Neural cell (in vitro differentiated cells): Measurements from ENCODE around the gene DIP2C. TPM values are rescaled to one million over a fixed set of nuclear protein-coding genes. Genes with fewer than 3 reads are reported as not detected.

ENCODE experiments used
- H2AFZ ChIP-seq: fragments of 200-600, 300-800 bp; sonication (generic), shearing (Covaris generic); 2 replicates; pipeline ENCODE4 v1.6.0; 2014; ENCODE audit warnings: low read depth, mild to moderate bottlenecking, antibody characterized with exemption, low read length, moderate library complexity
- H3F3A ChIP-seq: fragments of 200-600 bp; shearing (Covaris generic); 2 replicates; pipeline ENCODE4 v1.6.1; 2016; ENCODE audit warnings: mild to moderate bottlenecking, moderate library complexity, mixed read lengths, antibody characterized with exemption, low read length; ENCODE audit not compliant: insufficient read depth, poor library complexity, severe bottlenecking
- H3K27ac ChIP-seq: fragments of 200-600, 300-800 bp; sonication (generic), shearing (Covaris generic); 2 replicates; pipeline ENCODE4 v1.5.1; 2014; ENCODE audit warnings: mild to moderate bottlenecking, low read length, moderate library complexity
- H3K27me3 ChIP-seq: fragments of 300-800, 200-600 bp; sonication (generic), shearing (Covaris generic); 2 replicates; pipeline ENCODE4 v1.6.0; 2014; ENCODE audit warnings: mild to moderate bottlenecking, low read depth, low read length, moderate library complexity; ENCODE audit not compliant: insufficient read depth
- H3K36me3 ChIP-seq: fragments of 300-800, 200-600 bp; sonication (generic), shearing (Covaris generic); 2 replicates; pipeline ENCODE4 v1.5.1; 2014; ENCODE audit warnings: mild to moderate bottlenecking, antibody characterized with exemption, low read length, moderate library complexity; ENCODE audit not compliant: insufficient read depth
- H3K4me2 ChIP-seq: fragments of 300-800, 200-600 bp; sonication (generic), shearing (Covaris generic); 2 replicates; pipeline ENCODE4 v1.6.0; 2014; ENCODE audit warnings: mild to moderate bottlenecking, low read length
- H3K4me3 ChIP-seq: fragments of 300-800, 200-600 bp; sonication (generic), shearing (Covaris generic); 2 replicates; pipeline ENCODE4 v1.5.1; 2014; ENCODE audit warnings: mild to moderate bottlenecking, low read length, moderate library complexity
- H3K79me2 ChIP-seq: fragments of 200-600 bp; shearing (Covaris generic); replicated peaks from 2 replicates; pipeline ENCODE4 v1.6.0; 2014; ENCODE audit warnings: mild to moderate bottlenecking, low read length, moderate library complexity; ENCODE audit not compliant: insufficient read depth
- H3K9ac ChIP-seq: fragments of 300-800, 200-600 bp; sonication (generic), shearing (Covaris generic); 2 replicates; pipeline ENCODE4 v1.6.1; 2016; ENCODE audit warnings: mild to moderate bottlenecking, low read length, mixed read lengths
- H3K9me2 ChIP-seq: fragments of 200-600 bp; shearing (Covaris generic); 2 replicates; pipeline ENCODE4 v1.6.1; 2016; ENCODE audit warnings: mild to moderate bottlenecking, low read length, mixed read lengths; ENCODE audit not compliant: insufficient read depth
- H3K9me3 ChIP-seq: fragments of 200-600, 300-800 bp; sonication (generic), shearing (Covaris generic); 2 replicates; pipeline ENCODE4 v1.6.1; 2016; ENCODE audit warnings: mild to moderate bottlenecking, mixed run types, low read length, moderate library complexity, mixed read lengths
- H4K20me1 ChIP-seq: fragments of 200-600 bp; shearing (Covaris generic); 2 replicates; pipeline ENCODE4 v1.6.1; 2016; ENCODE audit warnings: mild to moderate bottlenecking, mixed run types; ENCODE audit not compliant: insufficient read depth
- EP300 ChIP-seq: fragments of 450-650 bp; conservative IDR thresholded peaks from 2 replicates; pipeline ENCODE4 v1.6.1; 2014; ENCODE audit warnings: antibody characterized with exemption, mild to moderate bottlenecking, moderate library complexity; ENCODE audit not compliant: poor library complexity, severe bottlenecking
- EZH2 ChIP-seq: fragments of 200-600, 300-800 bp; shearing (Covaris generic), sonication (generic); IDR thresholded peaks from 2 replicates; pipeline ENCODE4 v1.6.1; 2014; ENCODE audit warnings: antibody characterized with exemption, low read length, borderline replicate concordance, mild to moderate bottlenecking; ENCODE audit not compliant: insufficient read depth, poor library complexity, severe bottlenecking
- MXI1 ChIP-seq: fragments of 450-650 bp; conservative IDR thresholded peaks from 2 replicates; pipeline ENCODE4 v1.6.1; 2014; ENCODE audit warnings: antibody characterized with exemption, mild to moderate bottlenecking; ENCODE audit not compliant: poor library complexity, severe bottlenecking
- POLR2AphosphoS5 ChIP-seq: IDR thresholded peaks from 2 replicates; pipeline ENCODE4 v1.6.1; 2012
- RAD21 ChIP-seq: fragments of 450-650 bp; conservative IDR thresholded peaks from 2 replicates; pipeline ENCODE4 v1.6.1; 2014; ENCODE audit warnings: antibody characterized with exemption, mild to moderate bottlenecking, moderate library complexity
- SMC3 ChIP-seq: fragments of 450-650 bp; conservative IDR thresholded peaks from 2 replicates; pipeline ENCODE4 v1.6.1; 2014; ENCODE audit warnings: antibody characterized with exemption, mild to moderate bottlenecking, moderate library complexity; ENCODE audit not compliant: poor library complexity
- TAF1 ChIP-seq: IDR thresholded peaks from 2 replicates; pipeline ENCODE4 v1.6.1; 2012; ENCODE audit warnings: low read depth
- polyA plus RNA-seq: library from polyadenylated mRNA; depleted of rRNA; stranded (reverse); fragments of >200 nt; gene quantifications from 2 replicates; pipeline ENCODE4 v1.2.3, GENCODE V29; 2014
- TF ChIP-seq, protein P1 (sequence below): IDR thresholded peaks from 2 replicates; pipeline ENCODE4 v1.6.1; 2012; ENCODE audit warnings: borderline replicate concordance
- TF ChIP-seq, protein P2 (sequence below): fragments of 450-650 bp; IDR thresholded peaks from 2 replicates; pipeline ENCODE4 v1.5.1; 2014; ENCODE audit warnings: antibody characterized with exemption, mild to moderate bottlenecking, moderate library complexity; ENCODE audit not compliant: poor library complexity, severe bottlenecking

Gene DIP2C
- polyA plus RNA-seq, 1 donor from 2014 or later = 24.1 TPM

DNA sequence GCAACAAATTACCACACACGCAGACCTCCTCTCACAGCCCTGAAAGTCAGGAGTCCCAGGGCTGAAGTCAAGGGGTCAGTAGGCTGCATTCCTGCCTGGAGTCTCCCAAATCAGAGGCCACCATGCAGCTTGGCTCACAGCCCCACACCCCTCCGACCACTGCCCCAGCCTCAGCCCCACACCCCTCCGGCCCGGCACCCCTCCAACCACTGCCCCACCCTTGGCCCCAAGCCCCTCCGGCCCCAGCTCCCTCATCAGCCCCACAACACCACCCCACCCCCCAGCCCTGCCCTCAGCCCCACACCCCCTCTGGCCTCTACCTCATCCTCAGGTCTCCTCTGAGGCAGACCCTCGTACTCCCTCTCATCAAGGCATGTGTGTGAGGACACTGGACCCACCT, 85.7 kb downstream of the DIP2C start:
- H4K20me1 ChIP-seq = peaks cover 18% of the 10 kb centered on the region
- no peak overlapping the region for H3K4me2 ChIP-seq
- no peak overlapping the region for H2AFZ ChIP-seq
- H3F3A ChIP-seq = no peaks in the 10 kb centered on the region
- no peak overlapping the region for H3K9ac ChIP-seq
- H3K27ac ChIP-seq = no peak overlapping the region
- H3K4me3 ChIP-seq = no peak overlapping the region
- peaks cover 82% of the 10 kb centered on the region for H3K79me2 ChIP-seq
- TF ChIP-seq, protein P1, sequence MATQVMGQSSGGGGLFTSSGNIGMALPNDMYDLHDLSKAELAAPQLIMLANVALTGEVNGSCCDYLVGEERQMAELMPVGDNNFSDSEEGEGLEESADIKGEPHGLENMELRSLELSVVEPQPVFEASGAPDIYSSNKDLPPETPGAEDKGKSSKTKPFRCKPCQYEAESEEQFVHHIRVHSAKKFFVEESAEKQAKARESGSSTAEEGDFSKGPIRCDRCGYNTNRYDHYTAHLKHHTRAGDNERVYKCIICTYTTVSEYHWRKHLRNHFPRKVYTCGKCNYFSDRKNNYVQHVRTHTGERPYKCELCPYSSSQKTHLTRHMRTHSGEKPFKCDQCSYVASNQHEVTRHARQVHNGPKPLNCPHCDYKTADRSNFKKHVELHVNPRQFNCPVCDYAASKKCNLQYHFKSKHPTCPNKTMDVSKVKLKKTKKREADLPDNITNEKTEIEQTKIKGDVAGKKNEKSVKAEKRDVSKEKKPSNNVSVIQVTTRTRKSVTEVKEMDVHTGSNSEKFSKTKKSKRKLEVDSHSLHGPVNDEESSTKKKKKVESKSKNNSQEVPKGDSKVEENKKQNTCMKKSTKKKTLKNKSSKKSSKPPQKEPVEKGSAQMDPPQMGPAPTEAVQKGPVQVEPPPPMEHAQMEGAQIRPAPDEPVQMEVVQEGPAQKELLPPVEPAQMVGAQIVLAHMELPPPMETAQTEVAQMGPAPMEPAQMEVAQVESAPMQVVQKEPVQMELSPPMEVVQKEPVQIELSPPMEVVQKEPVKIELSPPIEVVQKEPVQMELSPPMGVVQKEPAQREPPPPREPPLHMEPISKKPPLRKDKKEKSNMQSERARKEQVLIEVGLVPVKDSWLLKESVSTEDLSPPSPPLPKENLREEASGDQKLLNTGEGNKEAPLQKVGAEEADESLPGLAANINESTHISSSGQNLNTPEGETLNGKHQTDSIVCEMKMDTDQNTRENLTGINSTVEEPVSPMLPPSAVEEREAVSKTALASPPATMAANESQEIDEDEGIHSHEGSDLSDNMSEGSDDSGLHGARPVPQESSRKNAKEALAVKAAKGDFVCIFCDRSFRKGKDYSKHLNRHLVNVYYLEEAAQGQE = no peak
- TF ChIP-seq MXI1 (no peak), SMC3 (no peak), EP300 (no peak), EZH2 (no peak), POLR2AphosphoS5 (no peak), TAF1 (no peak), RAD21 (no peak)
- TF ChIP-seq, protein P2, sequence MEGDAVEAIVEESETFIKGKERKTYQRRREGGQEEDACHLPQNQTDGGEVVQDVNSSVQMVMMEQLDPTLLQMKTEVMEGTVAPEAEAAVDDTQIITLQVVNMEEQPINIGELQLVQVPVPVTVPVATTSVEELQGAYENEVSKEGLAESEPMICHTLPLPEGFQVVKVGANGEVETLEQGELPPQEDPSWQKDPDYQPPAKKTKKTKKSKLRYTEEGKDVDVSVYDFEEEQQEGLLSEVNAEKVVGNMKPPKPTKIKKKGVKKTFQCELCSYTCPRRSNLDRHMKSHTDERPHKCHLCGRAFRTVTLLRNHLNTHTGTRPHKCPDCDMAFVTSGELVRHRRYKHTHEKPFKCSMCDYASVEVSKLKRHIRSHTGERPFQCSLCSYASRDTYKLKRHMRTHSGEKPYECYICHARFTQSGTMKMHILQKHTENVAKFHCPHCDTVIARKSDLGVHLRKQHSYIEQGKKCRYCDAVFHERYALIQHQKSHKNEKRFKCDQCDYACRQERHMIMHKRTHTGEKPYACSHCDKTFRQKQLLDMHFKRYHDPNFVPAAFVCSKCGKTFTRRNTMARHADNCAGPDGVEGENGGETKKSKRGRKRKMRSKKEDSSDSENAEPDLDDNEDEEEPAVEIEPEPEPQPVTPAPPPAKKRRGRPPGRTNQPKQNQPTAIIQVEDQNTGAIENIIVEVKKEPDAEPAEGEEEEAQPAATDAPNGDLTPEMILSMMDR = no peak
- no peaks in the 10 kb centered on the region for H3K9me2 ChIP-seq
- H3K36me3 ChIP-seq = no peaks in the 10 kb centered on the region
- H3K9me3 ChIP-seq = no peaks in the 10 kb centered on the region
- no peaks in the 10 kb centered on the region for H3K27me3 ChIP-seq

DNA sequence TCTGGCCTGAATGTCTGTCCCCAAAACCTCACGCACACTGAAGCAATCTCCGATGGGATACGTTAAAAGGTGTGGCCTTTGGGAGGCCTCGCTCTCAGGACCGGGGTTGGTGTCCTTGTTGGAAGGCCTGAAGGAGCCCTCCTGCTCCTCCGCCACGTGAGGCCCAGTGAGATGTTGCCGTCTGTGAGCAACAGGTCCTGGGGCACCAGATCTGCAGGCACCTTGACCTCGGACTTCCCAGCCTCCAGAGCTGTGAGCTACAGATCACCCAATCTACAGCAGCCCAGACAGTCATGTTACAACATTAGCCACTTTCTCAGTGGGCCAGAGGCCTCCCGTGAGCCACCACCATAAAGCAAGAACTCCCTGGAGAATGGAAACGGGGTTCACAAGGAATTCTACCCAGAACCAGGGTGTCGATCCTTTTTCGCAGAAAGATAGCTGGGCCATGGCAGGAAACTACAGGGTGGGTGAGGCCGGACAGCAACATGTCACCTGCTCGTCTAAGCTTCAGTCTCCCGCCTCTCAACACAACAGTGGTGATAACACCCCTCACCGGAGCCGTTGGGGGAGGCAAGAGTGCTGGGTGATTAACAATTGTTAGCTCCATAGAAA, 87.0 kb downstream of the DIP2C start:
- H3K4me3 ChIP-seq = no peak overlapping the region
- H3F3A ChIP-seq = no peaks in the 10 kb centered on the region
- H2AFZ ChIP-seq = no peak overlapping the region
- no peak overlapping the region for H3K9ac ChIP-seq
- H3K27ac ChIP-seq = no peak overlapping the region
- H3K79me2 ChIP-seq = peaks cover 91% of the 10 kb centered on the region
- no peak for TF ChIP-seq POLR2AphosphoS5
- TF ChIP-seq EP300 = no peak
- TF ChIP-seq, protein P2 = no peak
- TF ChIP-seq SMC3 = no peak
- peaks cover 18% of the 10 kb centered on the region for H4K20me1 ChIP-seq
- no peaks in the 10 kb centered on the region for H3K27me3 ChIP-seq
- H3K9me3 ChIP-seq = no peaks in the 10 kb centered on the region
- H3K4me2 ChIP-seq = no peak overlapping the region
- H3K36me3 ChIP-seq = no peaks in the 10 kb centered on the region
- no peaks in the 10 kb centered on the region for H3K9me2 ChIP-seq
